Measurements from ENCODE around the gene UXS1.

UXS1 gene

DNA sequence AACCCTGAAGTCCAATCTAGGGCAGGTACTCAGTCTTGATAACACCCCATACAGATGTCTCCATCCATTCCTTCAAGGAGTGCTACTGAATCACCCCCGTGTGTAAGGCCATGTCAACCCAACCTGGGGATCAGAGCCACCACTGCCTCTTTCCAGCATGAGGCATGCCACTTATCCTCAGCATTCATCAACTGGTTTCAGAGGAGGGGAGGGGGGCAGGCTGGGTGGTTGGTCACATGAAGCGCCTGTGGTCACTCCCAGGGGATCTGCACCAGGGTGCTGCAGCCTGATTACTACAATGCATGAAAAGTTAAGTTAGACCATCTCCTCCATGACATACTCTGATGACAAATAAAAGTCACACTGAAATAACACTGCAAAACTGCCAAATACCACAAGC is 65.0 kb downstream of the UXS1 start:
- DNase-seq = no peak

DNA sequence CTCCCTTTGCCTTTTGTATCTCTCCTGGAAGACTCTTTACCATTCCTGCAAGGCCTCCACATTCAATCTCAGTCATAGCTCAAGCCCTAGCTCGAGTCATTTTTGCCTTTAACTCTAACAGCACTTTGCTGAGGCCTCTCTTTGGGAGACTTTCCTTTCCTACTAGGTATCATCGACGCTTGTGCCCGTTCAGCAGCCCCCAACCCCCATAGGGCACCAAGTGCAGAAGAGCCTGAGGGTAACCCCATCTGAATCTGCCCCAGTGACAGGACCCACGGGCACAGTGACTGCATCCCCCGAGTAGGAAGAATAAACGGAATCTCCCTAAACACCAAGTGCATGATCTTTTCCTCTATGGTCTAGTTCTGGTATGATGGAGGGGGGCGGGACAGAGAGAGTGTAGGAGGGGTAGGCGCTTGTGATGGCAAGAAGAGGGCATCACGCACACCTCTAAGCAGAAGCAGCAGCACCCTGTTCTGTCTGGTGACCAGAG is 66.3 kb downstream of the UXS1 start:
- no peak for DNase-seq

DNA sequence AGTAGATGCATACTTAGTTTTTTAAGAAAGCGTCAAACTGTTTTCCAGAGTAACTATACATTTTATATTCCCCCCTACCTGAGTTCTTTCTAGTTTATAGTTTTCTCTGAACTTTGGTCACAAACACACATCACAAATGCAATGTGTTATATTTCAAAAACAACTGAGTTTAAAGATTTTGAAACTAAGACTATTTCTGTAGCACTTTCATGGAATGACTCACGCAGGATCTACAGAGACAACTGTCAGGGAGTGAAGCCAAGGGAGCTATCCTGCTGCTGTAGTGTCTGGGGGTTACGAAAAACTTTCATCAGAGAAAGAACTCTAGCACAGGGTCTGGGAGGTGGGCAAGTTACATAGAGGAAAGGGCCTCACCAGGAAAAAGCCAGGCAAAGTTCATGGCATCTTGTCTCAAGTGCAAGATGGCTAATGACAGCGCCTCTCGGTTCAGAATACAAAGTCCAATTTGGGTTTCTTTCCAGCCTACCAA is 66.8 kb downstream of the UXS1 start:
- DNase-seq = no peak

DNA sequence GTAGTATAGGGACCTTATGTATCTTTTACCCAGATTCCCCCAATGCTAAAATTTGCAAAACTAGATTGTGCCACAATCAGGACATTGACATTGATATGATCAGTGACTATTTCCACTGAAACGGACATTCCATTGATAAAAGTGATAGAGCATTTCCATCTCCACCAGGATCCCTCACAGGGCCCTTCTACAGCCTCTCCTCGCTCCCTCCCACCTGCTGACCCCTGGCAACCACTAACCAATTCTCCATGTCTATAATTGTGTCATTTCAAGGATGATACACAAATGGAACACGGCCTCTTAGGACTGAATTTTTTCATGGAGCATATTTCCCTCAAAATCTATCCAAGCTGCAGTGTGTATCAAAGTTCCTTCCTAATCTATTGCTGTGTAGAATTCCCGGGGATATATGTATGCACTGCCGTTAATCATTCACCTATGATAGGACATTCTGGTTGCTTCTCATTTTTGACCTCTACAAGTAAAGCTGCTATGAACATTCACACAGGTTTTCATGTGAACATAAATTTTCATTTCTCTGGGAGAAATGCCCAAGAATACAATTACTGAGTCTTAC is 67.3 kb downstream of the UXS1 start:
- DNase-seq = no peak

DNA sequence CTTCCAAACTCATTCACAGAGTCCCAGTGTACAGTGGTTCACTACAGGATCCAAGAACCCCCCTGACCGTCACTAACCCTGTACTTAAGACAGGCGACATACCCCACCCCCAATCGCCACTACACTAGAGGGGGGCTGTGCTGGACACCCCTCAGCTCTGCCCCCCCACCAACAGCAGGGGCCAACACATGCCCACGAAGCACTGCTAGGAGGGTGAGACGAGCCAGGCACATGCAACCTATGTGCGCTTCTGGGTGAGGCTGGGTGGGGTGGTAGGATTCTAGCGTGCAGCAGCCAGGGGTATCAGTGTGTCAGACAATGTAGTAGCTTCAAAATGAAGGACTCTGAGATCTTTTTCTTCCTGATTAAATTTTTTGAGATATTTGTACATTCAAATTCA is 67.8 kb downstream of the UXS1 start:
- no peak for DNase-seq

DNA sequence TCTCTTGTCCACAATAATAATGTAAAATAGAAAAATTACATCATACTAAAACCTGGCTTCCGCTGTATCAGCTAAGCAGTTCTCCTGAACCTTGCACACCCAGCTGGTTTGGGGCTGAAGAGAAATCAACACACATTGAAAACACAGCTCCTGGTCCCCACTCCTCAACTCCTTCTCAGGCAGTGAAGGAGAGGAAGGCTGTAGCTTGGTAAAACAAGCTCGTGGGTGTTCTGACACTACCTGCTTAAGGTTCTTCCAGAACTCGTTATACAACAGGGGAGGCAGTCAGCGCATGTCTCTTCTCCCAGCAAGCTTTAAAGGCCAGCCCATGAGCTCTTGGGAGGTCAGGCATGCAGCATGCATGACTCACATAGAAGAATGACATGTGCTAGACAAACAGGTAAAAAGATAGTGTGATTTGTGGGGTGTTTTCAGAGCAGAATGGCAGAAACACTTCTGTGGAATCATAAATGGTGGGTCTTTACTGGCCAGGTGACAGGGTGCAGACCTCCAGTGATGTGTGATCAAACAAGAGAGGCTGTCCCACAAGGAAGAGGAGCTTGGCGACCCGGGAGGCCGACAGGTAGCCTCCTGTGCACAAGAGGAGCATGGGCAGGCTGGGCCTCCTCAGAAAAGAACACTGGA is 69.1 kb downstream of the UXS1 start:
- no peak for DNase-seq

DNA sequence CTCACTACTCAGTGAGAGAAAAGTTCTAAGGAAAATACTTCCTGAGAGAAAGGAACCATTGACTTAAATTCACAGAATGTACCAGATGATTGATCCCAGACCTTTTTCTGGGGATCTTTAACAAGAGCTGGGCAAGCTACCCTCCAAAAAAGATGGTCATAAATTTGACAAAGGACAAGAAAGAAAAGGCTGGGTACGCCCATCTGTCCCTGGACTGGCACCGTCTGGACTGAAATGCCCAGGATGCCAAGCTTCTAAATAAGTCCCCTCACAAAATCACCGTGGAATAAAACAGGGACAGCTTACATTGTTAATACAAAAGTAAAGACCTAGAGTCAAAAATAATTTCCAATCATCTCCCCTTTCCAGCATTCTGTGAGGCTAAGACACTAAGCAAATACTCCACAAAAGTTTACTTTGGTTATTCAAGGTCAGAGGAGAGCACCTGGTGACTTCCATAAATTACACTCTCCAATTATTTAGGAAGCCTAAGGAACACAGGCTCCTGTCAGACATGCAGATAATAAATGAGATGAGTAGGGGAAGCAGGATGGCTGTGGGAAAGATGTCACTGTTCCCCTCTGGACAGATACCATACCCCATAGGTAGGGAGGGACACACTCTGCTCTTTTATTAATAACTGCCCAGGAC is 69.9 kb downstream of the UXS1 start:
- peak in 2 of 3 experiments; percentile 3 to 54 for DNase-seq

DNA sequence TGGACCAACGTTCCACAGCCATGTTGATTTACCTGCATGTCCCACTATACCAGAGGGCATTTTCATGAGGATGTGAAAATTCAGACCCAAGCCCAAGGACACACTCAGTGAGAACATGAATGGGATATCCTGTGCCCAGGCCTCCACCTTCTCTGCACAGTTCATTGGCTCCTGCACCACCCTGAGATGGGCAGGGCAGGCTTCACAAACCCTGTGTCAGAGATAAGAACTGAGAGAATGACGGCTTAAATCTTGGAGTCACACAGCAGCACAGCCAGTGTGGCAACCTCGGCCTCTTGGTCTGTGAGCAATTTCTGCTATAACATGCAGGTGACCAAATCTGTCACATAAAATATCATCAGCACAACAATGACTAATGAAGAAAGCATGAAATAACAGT is 71.9 kb downstream of the UXS1 start:
- DNase-seq = no peak

DNA sequence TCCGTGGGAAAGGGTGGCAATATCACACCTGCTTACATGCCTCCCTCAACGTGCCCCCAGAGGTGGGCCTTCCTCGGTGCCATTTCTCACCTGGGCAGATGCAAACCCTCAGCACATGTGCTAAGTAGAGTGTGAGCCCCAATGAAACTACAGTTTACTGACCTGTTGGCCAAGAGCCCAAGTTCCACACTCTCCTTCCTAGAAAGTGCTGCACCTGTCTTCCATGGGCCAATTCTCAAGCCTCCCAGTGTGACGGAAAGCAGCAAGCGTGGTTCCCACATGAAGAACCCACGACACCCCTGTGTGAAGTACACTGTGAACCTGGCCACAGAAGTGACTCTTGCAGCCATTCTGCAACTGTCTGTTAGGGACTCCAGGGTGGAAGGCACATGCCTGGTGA is 73.7 kb downstream of the UXS1 start:
- no peak for DNase-seq

DNA sequence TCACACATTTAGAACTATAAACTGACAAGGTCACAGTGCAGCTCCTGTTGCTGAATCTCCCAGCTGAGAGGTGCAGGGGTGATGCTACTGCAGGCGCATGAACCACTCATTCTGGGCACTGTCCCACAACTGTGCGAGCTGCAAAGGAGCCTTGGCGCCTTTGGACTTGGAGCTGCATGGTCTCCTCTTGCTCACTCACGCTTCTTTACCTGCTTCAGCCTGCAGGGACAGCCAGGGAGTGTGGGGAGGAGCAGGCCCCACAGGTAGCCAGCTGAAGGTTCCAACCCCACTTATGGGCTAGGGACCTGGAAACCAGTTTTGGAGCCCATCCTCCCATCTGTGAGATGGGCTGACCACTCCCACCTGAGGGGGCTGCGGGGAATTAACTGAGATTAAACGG is 75.0 kb downstream of the UXS1 start:
- DNase-seq = no peak

DNA sequence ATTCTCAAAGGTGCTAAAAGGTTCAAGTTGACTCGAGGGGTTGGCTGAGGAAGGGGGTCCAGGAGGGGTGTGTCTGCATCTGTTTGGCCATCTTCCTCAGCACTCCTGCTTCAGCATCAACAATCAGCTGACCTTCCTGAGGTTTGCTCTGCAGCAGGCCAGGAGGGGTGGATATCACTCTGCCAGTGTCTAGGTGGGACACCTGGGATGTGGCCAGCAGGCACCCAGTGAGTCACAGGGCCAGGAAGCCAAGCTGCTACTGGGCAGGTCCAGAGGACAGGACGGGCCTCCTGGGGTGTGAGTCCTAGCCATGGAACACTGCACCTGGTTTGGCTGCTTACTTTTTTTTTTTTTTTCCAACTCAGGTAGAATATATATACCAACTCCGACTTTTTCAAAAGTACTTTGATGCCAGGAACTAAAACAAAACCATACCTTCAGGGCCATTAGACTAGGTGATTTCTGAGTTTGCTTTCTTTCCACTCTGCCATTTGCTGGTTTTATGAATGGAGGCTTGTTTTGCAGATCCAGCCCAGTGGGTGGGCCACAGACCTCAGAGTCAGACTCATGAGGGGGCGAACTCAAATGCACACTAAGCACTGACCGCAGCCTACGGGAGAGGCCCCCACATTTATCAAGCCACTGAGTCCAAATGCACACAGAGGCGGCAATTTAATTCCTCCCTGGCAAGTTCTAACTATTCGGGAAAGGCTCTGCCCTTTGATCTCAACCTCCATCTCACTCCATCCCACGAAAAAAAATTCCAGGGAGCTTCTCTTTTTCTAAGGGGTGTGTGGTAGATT is 76.0 kb downstream of the UXS1 start:
- no peak for DNase-seq

DNA sequence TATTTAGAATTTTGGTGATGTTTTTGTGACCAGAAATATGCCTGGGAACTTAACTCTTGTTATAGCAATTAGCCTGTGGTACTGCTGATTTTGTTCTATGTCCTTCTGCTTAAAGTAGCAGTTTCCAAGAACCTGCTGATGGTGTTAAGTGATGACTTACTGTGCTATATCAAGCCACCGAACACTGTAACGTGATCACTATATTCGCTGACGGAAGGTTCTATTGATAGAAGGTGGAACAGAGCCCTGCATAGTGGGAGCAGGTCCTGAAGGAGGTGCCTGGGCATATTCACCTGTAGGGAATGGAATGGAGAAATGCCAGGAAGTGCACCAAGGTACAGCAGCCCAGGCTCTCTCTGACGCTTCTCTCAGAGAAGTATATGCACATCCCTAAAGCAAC is 76.8 kb downstream of the UXS1 start:
- DNase-seq = no peak

DNA sequence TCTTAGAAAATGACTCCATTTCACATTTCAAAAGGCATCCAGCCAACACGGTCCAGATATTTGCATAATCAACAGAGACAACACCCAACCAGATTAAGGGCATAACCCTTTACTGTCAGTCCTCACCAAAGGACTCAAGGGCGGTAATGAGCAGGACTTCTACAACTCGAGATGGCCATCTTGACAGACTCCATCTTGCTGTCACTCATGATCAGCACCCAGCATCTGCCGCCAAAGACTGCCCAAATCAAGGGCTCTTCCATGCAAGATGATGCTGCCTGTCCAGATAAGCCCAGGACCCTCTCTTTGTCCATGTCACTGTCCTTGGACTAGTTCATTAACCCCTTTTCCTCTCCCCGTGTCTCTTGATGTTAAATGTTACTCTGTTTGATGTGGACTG is 77.9 kb downstream of the UXS1 start:
- DNase-seq = no peak

DNA sequence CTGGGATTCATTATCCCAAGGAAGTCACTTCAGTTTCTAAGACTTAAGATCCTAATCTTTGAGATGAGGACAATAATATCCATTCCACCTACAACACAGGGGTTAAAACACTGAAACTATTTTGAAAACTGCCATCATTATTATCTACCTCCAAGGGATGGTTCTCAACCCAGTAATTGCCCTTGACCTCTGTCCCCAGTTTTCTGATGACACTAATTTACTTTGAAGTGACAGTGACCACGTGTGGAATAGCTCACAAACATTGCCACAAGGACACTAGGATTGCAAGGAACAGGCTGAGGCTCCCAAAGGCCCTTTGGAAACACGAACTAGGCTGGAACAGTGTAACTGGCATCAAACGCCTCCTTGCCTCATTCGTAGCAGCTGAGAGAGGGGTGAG is 78.4 kb downstream of the UXS1 start:
- no peak for DNase-seq

DNA sequence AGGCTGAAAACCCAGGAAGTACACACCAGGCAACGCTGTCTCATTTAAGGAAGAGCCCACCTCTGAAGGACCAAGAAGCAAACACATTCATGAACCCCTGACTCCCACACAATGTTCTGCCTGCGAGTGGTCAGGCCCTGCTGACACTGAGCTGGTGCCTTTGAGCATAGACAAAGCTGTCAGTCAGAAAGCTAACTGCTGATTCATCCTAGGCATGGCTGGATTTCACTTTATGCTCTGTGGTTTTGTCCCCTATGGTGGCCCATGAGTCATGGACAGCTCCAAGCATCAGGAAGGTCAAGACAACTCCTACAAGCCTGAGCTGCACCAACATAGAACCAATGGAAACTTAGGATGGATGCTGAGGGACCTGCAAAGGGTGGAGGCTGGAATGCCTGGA is 78.9 kb downstream of the UXS1 start:
- no peak for DNase-seq

DNA sequence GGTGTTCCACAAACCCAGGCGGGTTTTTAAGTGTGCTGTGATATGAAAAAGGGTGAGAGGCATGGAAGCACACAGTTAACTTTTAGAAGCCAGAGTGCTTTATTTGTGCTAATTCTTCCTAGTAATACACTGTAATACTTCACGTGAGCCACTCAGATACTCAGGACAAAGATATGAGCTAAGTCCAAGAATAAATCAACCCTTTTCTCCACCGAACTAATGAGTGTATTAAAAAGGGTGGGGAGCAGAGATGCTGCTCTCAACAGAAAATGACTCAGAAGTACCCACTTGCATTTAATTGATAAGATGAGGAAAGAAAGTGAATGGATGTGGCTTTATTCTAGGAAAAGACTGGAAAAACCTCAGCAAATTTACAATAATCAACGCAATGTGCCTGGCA is 79.9 kb downstream of the UXS1 start:
- no peak for DNase-seq

DNA sequence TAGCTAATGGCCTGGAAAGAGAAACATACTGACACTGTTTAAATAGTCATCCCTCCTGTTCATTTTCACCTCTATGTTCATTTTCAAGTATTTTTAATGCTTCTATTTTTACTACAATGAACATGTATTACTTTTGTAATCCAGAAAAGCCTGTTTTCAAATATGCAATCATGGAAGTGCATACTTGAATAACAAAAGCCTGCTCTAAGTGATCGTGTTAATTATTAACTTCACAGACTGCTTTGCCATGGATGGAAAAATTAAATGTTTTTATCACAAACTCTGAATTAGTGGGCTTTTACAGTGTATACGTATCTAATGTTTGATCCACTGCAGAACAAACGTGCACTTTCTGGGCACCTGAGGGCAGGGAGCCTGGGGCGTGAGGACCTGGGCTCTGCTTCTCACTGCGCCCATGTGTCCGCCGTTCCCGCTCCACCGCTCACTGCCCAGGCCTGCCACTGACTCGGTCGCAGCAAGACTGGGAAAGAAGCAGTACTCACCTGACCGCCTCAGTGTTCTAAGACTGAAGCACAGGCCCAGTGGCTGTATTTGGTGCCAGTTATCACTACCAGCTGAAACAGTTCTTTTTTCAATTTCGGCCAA is 80.6 kb downstream of the UXS1 start:
- no peak for DNase-seq

DNA sequence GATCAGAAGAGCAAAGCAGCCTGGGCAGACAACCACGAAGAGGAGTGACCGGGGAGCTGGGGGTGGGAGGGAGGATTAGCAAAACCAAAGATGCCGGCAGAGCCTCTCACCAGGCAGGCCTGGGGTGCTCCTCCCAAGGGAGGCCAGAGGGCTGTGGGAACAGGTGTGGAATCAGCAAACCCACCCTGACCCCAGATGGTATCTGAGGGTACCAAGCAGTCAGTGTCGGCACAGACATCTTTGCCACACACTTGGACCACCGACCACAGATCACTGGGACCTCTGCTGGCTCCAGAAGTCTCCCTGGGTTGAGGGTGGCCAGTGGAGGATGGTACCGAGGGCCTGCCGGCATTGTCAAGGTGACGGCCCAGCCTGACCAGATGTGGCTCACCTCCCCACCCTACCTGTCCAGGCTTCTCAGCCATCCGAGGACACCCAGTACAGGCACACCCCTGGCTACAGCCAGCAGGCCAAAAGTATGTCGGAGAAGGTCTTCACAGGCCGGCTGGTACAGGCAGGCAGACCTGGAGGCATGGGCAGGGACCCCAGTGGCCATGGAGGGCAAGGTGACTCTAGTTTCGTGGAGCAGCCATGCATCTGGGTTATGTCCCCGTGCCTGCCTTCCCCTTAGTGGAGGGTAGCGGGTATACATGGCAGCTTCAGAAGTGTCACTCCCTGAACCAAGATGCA is 82.1 kb downstream of the UXS1 start:
- no peak for DNase-seq

DNA sequence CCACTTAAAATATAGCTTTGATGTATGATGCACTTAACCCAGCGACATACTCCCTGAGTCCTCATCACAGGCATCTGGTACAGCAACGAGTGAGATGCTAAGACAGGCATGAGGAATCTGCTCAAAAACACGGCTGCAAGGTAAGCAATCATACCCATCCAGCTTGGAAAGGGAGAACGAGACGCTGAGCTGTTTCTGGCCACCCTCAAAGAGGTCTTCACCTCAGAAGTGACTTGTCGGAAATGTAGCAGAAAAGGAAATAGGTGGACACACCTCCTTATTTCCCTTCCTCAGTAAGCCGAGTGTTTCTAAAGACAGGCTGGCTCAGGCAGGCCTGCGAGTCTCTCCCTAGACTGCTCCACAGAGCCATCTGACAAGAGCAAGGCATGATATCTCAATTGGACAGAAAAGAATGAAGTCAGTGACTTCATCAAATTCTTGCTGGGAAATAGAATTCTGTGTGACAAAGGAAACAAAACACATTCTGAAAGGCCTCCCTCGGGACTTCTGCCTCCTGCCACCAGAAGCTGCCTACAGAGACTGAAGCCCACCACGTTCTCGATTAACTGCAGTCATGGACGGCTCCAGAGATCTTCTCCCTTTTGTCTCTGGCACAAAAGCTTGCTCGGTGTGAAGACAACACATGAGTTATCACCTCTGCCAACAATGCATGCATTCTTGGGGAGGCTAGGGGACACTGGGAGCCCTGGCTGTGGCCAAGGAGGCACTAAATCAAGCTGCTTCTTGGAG is 84.3 kb downstream of the UXS1 start:
- no peak for DNase-seq

DNA sequence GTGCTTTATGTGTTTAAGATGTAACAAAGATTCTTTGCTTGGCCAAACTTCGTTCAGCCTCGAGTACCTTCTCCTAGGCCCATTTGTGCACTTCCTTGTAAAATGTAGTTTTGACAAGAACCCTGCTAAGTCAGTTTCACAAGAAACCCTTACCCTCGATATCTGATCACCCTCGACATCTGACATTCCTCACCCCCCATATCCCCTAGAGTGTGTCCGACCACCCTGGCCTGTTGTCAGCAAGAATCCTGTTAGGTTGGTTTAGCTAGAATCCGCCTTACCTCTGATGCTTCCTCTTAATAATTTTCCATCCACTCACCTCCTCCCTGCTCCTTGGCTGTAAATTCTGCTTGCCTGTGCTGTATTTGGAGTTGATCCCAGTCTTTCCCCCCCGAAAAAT is 85.3 kb downstream of the UXS1 start:
- DNase-seq = no peak

DNA sequence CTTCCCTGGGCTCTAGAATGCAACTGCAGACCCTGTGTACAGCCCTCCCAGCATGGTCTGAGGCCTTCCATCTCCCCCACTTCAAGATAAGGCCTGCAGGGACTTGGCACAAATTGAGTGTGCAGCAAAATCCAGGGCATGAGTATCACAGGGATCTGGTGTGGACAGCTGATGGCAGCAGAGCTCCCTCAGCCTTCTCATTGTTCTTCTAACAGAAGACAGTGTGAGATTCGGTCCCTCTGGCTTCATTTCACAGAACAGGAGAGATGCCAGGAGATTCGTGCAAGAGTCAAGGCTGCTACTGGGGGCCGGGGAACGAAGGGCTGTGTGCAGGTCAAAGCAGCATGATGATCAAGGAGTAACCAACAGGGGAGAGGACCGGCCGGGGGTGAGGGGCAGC is 85.8 kb downstream of the UXS1 start:
- DNase-seq = peak in 1 of 3 experiments; percentile 13
